Keratinocyte (primary cell): ENCODE results near the gene TFAP2E. TPM values are rescaled to one million over a fixed set of nuclear protein-coding genes. Genes with fewer than 3 reads are reported as not detected.

Experiments used
- DNase-seq: peaks from one replicate; pipeline ENCODE4 v3.0.0-alpha.2; 2011; ENCODE audit warnings: low read depth, missing footprints, low spot score
- FAIRE-seq: peaks from 2 replicates; lab custom pipeline; 2011; peaks lifted over from hg19 to GRCh38; lab: Jason Lieb, UNC
- H2AFZ ChIP-seq: 2 replicates; pipeline ENCODE4 v1.6.0; 2012; ENCODE audit warnings: low read length, control low read depth, inconsistent platforms; ENCODE audit not compliant: control insufficient read depth
- H3K27ac ChIP-seq: 2 replicates; pipeline ENCODE4 v1.5.1; 2011; ENCODE audit warnings: low read length; ENCODE audit not compliant: control insufficient read depth, insufficient read depth
- H3K27me3 ChIP-seq: 3 replicates; pipeline ENCODE4 v1.6.0; 2011; ENCODE audit warnings: low read length; ENCODE audit not compliant: control insufficient read depth, insufficient read depth; ENCODE audit errors: extremely low read depth
- H3K36me3 ChIP-seq, 2 experiments: 2 replicates in 1 of 2; 3 replicates in 1 of 2; pipeline ENCODE4 v1.5.1; 2011; ENCODE audit warnings: low read length in 2 of 2, mild to moderate bottlenecking in 1 of 2; ENCODE audit not compliant: control insufficient read depth in 2 of 2, insufficient read depth in 2 of 2; ENCODE audit errors: extremely low read depth in 1 of 2
- H3K4me1 ChIP-seq: 3 replicates; pipeline ENCODE4 v1.5.1; 2011; ENCODE audit warnings: low read length; ENCODE audit not compliant: control insufficient read depth, insufficient read depth; ENCODE audit errors: extremely low read depth
- H3K4me2 ChIP-seq: 3 replicates; pipeline ENCODE4 v1.6.0; 2011; ENCODE audit warnings: low read depth, low read length; ENCODE audit not compliant: control insufficient read depth, insufficient read depth; ENCODE audit errors: extremely low read depth
- H3K4me3 ChIP-seq, 3 experiments: fragments of 200-600 bp in 1 of 3; sonication (generic) in 1 of 3; 2 replicates in 2 of 3; 3 replicates in 1 of 3; pipeline ENCODE4 v1.5.1; 2011 to 2016; ENCODE audit warnings: low read length in 3 of 3, mild to moderate bottlenecking in 3 of 3, control low read depth in 2 of 3, inconsistent platforms in 1 of 3, low read depth in 1 of 3, mixed read lengths in 1 of 3, mixed run types in 1 of 3, moderate library complexity in 1 of 3; ENCODE audit not compliant: control insufficient read depth in 2 of 3, insufficient read depth in 2 of 3; ENCODE audit errors: extremely low read depth in 1 of 3
- H3K79me2 ChIP-seq: 2 replicates; pipeline ENCODE4 v1.6.0; 2012; ENCODE audit warnings: low read length; ENCODE audit not compliant: control insufficient read depth, insufficient read depth
- H3K9ac ChIP-seq: 3 replicates; pipeline ENCODE4 v1.6.0; 2011; ENCODE audit warnings: low read length; ENCODE audit not compliant: control insufficient read depth, insufficient read depth; ENCODE audit errors: extremely low read depth
- H3K9me1 ChIP-seq: 3 replicates; pipeline ENCODE4 v1.6.0; 2011; ENCODE audit warnings: low read length; ENCODE audit not compliant: control insufficient read depth, insufficient read depth; ENCODE audit errors: extremely low read depth
- H3K9me3 ChIP-seq: 2 replicates; pipeline ENCODE4 v1.5.1; 2012; ENCODE audit warnings: low read depth, low read length; ENCODE audit not compliant: control insufficient read depth
- H4K20me1 ChIP-seq: 3 replicates; pipeline ENCODE4 v1.6.0; 2011; ENCODE audit warnings: low read length; ENCODE audit not compliant: control insufficient read depth, insufficient read depth; ENCODE audit errors: extremely low read depth
- CTCF ChIP-seq, 3 experiments: IDR thresholded peaks in 1 of 3; conservative IDR thresholded peaks in 1 of 3; optimal IDR thresholded peaks in 1 of 3; 2 replicates in 2 of 3; 3 replicates in 1 of 3; pipeline versions ENCODE3 to v1.5.1; 2011; ENCODE audit warnings: low read length in 3 of 3, mild to moderate bottlenecking in 3 of 3, moderate library complexity in 2 of 3, control low read depth in 1 of 3, inconsistent platforms in 1 of 3; ENCODE audit not compliant: insufficient read depth in 2 of 3; ENCODE audit errors: extremely low read depth in 1 of 3
- EZH2 ChIP-seq: IDR thresholded peaks from one replicate; pipeline ENCODE4 v1.6.1; 2012; ENCODE audit warnings: inconsistent platforms, mild to moderate bottlenecking, low read length, moderate library complexity
- dilution Hi-C: fragments of 300-500 bp; cut with MboI; formaldehyde crosslinking; loops from one replicate; pipeline ENCODE4 v1.7.0; 2020; ENCODE audit warnings: low sequenced_read_pairs; ENCODE audit not compliant: extremely low pct_ligation_motif_present
- polyA plus RNA-seq, 5 experiments: library from polyadenylated mRNA; depleted of rRNA in 3 of 5; stranded (reverse) in 3 of 5; stranded (forward) in 1 of 5; unstranded in 1 of 5; fragments of >200 nt; gene quantifications; 1 replicate in 1 of 5; 2 replicates in 3 of 5; 3 replicates in 1 of 5; pipeline versions ENCODE4 v1.2.1 to v1.2.3, GENCODE V29; 2011 to 2012; ENCODE audit warnings: missing spikeins in 2 of 5, low read depth in 1 of 5, low replicate concordance in 1 of 5

Gene TFAP2E
- polyA plus RNA-seq, 1 donor (not counting 4 experiments of a cell fraction or from before 2014, with no cell fraction given), result 0.26 TPM

GRCh38 chr1:35533586-35533985 lies 39.5 kb upstream of the TFAP2E start:
- FAIRE-seq, result no peak
- H4K20me1 ChIP-seq, result no peaks in the 10 kb centered on the region

GRCh38 chr1:35535243-35535642 lies 37.9 kb upstream of the TFAP2E start:
- Histone ChIP-seq H3K9ac (no peak overlapping the region), H3K79me2 (no peaks in the 10 kb centered on the region), H3K36me3 (peaks cover 0 to 5% of the 10 kb centered on the region in 2 experiments), H3K27ac (no peak overlapping the region), H3K4me3 (no peak overlapping the region), H3K9me1 (no peaks in the 10 kb centered on the region), H3K4me2 (no peak overlapping the region), H2AFZ (no peak overlapping the region), H3K27me3 (no peaks in the 10 kb centered on the region), H3K4me1 (no peaks in the 10 kb centered on the region), H3K9me3 (no peaks in the 10 kb centered on the region), H4K20me1 (no peaks in the 10 kb centered on the region)
- dilution Hi-C loops, result no loop called here
- FAIRE-seq, result no peak
- TF ChIP-seq CTCF (optimal IDR thresholded peaks at IDR 0.05 in 1 of 3, IDR thresholded peaks at IDR 0.05 in 1 of 3, conservative IDR thresholded peaks at IDR 0.05 in 1 of 3; ENCODE audit: extremely low read depth in 1 of 3, insufficient read depth in 2 of 3, low read length in 3 of 3) (no peak), EZH2 (no peak)
- no peak for DNase-seq

More at GRCh38 chr1:35533586-35533985, 39.5 kb upstream of the TFAP2E start:
- Histone ChIP-seq H3K27me3 (no peaks in the 10 kb centered on the region), H3K27ac (no peak overlapping the region), H3K9me1 (no peaks in the 10 kb centered on the region), H3K4me2 (no peak overlapping the region), H3K36me3 (peaks cover 0 to 5% of the 10 kb centered on the region in 2 experiments), H3K4me3 (no peak overlapping the region), H3K9me3 (no peaks in the 10 kb centered on the region), H3K4me1 (no peaks in the 10 kb centered on the region), H2AFZ (no peak overlapping the region), H3K79me2 (no peaks in the 10 kb centered on the region), H3K9ac (no peak overlapping the region)
- dilution Hi-C loops, result no loop called here
- no peak for DNase-seq
- TF ChIP-seq EZH2 (no peak), CTCF (optimal IDR thresholded peaks at IDR 0.05 in 1 of 3, IDR thresholded peaks at IDR 0.05 in 1 of 3, conservative IDR thresholded peaks at IDR 0.05 in 1 of 3; ENCODE audit: extremely low read depth in 1 of 3, insufficient read depth in 2 of 3, low read length in 3 of 3) (no peak)
